ENCODE results near the gene NEURL1B.
"Not testable (repeated sequence)": the region's sequence is repeated elsewhere in the genome, so short reads cannot be mapped to it uniquely, and the experiment has no call there.

The NEURL1B gene, protein sequence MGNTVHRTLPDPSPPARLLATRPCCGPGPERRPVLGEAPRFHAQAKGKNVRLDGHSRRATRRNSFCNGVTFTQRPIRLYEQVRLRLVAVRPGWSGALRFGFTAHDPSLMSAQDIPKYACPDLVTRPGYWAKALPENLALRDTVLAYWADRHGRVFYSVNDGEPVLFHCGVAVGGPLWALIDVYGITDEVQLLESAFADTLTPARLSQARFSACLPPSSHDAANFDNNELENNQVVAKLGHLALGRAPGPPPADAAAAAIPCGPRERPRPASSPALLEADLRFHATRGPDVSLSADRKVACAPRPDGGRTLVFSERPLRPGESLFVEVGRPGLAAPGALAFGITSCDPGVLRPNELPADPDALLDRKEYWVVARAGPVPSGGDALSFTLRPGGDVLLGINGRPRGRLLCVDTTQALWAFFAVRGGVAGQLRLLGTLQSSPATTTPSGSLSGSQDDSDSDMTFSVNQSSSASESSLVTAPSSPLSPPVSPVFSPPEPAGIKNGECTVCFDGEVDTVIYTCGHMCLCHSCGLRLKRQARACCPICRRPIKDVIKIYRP

DNA sequence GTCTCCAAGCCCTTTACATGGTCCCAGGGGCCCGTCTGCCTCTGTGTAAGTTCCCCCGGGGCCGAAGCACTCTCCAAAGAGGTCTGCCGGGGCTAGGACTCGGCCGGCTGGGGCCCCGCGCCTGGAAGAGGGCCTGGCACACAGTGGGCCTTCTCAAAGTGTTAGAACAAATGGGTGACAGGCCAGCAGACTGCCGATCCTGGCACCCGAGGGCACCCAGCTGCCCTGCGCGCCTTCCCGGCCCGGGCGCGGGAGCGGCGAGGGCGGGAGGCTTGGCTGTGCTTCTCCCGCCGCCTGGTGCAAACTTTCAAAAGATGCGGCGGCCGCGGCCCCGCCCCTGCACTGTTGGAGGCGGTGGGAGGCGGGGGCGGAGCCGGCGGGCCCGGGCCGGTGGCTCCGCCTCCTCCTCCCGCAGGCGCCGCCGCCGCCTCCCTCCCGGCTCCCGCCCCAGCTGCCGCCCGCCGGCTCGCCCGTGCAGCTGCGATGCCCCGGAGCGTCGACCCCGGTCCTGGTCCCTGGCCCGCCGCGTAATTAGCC is at the start of gene NEURL1B:
NEURL1B (plus strand) TSS at position 442 of the 537 bp plus-strand sequence. CDS start 144 bp downstream, outside the sequence.
- peak; percentile 54 for DNase-seq

DNA sequence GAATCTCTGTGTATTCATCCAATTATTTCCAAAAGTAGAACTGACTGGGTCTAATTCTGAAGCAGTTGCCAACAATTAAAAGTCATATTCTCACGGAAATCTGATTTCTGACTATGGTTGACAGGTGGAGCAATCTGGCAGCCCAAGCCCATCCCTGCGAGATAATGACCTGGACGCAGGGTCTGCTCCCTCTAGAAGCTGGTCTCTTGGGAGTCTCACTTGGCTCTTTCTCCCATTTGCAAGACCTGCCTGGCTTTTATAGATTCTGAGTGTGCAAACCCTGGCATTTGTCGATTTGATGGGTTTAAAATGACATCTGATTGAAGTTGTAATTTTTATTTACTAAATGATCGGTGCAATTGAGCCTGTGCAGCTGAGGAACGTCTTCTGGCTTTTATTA is 49.4 kb upstream of the NEURL1B start:
- no peak for DNase-seq

DNA sequence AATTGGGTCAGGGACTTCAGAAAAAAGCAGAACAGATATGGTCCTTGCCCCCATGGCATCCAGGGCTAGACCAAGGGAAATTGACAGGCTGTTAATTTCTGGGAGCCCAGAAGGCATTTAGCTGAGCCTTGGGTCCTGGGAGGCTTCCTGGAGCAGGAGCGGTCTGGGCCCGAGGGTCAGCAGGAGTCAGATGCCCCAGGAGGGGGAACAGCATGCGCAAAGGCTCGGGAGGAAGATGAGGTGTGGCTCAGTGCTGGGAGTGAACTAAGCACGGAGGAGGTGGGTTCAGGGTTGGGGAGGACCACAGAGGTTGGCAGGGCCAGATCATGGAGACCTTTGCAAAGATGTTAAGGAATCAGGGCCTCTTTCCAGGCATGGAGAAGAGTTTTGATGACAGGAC is 48.2 kb upstream of the NEURL1B start:
- DNase-seq = no peak

- DNase-seq = no peak
Observed at GRCh38 chr5:172593306-172593705, 47.8 kb upstream of the NEURL1B start.

GRCh38 chr5:172593721-172594235 is 47.3 kb upstream of the NEURL1B start:
- DNase-seq = no peak

GRCh38 chr5:172594431-172594830 is 46.6 kb upstream of the NEURL1B start:
- no peak for DNase-seq

- DNase-seq = no peak
Observed at GRCh38 chr5:172594867-172595466, 46.1 kb upstream of the NEURL1B start.

DNA sequence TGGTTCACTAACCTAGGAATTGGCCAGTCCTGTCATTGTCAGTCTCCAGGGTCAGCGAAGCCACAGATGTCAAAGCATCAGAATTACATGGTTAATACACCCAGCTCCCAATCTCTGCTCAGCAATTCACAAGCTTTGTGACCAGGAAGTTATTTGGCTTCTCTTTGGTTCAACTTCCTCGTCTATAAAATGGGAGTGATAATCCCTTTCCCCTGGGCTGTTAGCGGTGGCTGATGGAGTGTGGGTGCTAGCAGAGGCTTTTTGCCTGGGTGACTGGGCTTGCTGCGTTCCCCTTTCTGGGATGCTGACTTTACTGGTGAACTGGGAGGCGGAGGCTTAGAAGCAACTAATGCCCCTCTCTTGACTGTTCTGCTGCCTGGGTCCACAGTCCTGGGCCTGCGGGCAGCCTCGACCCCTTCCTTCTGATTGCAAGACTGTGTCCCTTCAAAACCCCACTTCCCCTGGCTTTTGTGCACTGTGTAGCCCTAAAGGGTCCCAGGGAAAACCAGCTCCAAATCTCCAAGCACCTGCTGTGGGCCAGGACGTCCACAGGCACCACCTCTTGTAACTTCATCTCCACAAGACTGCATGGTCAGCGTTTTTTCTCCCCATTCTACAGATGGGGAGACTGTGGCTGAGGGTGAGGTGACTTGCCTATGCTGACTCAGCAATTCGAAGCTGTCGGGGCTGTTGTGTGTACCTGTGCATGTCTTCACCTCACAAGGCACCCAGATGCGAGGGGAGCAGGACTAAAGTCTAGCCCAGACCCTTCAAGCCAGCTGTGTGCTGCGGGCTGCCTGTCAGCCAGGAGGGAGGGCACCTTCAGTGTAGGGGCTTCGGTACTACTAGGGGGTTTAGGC is 45.2 kb upstream of the NEURL1B start:
- DNase-seq = no peak

- no peak for DNase-seq
Observed at GRCh38 chr5:172596638-172597231, 44.3 kb upstream of the NEURL1B start.

GRCh38 chr5:172597755-172598155 is 43.3 kb upstream of the NEURL1B start:
- DNase-seq = no peak

GRCh38 chr5:172598251-172599203 is 42.5 kb upstream of the NEURL1B start:
- no peak for DNase-seq

DNA sequence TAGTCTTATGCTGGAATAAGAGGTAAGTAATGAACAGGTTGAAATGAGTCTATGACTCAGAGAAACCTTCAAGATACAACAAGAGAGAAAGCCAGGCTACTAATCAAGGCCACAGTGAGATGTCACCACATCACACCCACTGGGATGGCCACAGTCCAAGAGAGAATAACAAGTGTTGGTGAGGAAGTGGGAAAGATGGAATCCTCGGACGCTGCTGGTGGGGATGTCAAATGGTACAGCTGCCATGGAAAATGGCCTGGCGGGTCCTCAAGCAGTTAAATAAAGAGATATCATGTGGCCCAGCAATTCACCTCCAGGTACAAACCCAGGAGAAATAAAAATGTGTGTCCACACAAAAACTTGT is 41.9 kb upstream of the NEURL1B start:
- no peak for DNase-seq

GRCh38 chr5:172600571-172600970 is 40.5 kb upstream of the NEURL1B start:
- no peak for DNase-seq

DNA sequence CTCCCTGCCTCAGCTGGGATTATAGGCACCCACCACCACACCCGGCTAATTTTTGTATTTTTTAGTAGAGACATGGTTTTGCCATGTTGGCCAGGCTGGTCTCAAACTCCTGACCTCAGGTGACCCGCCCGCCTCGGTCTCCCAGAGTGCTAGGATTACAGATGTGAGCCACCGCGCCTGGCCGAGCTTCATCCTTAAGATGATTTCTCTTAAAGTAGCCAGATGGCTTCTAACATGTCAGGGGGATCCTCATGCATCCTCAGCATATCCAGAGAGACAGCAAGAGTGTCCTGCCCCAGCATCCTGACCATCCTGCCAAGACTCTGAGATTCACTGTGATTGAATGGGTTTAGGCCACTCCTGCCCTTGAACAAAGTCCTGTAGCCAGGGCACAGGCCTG is 39.5 kb upstream of the NEURL1B start:
- DNase-seq = not testable (repeated sequence)

GRCh38 chr5:172602783-172603231 is 38.3 kb upstream of the NEURL1B start:
- no peak for DNase-seq

GRCh38 chr5:172603251-172603806 is 37.7 kb upstream of the NEURL1B start:
- no peak for DNase-seq

- DNase-seq = no peak
Observed at GRCh38 chr5:172605466-172605865, 35.6 kb upstream of the NEURL1B start.

DNA sequence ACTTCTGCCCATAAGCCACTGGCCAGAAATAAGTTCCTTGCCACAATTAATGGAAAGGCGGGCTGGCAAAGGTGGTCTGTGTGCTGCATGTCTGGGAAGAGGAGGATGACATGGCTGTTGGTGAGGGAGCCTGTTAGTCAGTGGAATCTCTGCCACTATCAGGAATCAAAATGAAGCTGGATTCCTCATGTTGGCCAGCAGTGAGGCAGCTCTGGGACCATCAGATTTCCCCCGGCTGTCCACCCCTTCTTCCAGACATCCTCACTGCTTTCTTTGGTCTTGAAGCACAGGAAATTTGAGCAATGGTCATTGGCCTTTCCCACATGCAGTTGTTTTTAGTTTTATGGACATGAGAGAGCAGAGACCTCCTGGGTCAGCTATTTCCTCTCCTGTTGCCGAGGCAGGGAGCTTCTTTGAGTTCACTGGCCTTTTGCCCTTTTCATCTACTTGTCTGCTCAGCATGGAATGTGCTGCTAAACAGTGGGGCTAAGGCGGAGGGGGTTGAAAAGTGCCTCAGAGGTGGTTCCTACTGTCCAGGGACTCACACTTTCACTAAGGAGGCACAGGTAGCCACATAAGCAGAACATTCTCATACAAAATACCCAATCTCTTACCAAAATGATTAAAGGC is 34.8 kb upstream of the NEURL1B start:
- DNase-seq = no peak

- no peak for DNase-seq
Observed at GRCh38 chr5:172607213-172607793, 33.8 kb upstream of the NEURL1B start.

GRCh38 chr5:172608773-172609172 is 32.3 kb upstream of the NEURL1B start:
- DNase-seq = no peak
